A549 treated with Mapracorat at 1 μM for 4 hours (cell line): ENCODE data around the gene DRD4. TPM values are rescaled to one million over a fixed set of nuclear protein-coding genes. Genes with fewer than 3 reads are reported as not detected.

Experiments used
- total RNA-seq: library from RNA; stranded (reverse); fragments of 200-300 nt; extraction: Qiagen RNA extraction; gene quantifications from 5 replicates; pipeline ENCODE4 v1.2.3, GENCODE V29; 2022

Gene DRD4
- 0.09 to 0.64 TPM (median 0.32 TPM) in 5 replicates for total RNA-seq

GRCh38 chr11:636511-637332, at the start of gene DRD4:
TSS of gene DRD4 (plus strand) at chr11:637269. CDS start at chr11:637305, 36 bp downstream.

GRCh38 chr11:615504-616319, 21.4 kb upstream of the DRD4 start, which contains the start of gene IRF7:
TSS of gene IRF7 (minus strand) at chr11:615950. CDS start at chr11:615364, 586 bp downstream.

GRCh38 chr11:624705-625635, 12.1 kb upstream of the DRD4 start, which contains the start of gene CDHR5:
TSS of gene CDHR5 (minus strand) at chr11:624955. CDS start at chr11:624902, 53 bp downstream.

GRCh38 chr11:626475-627307, 10.4 kb upstream of the DRD4 start, which contains the start of gene SCT:
TSS of gene SCT (minus strand) at chr11:627181. CDS start at chr11:627143, 38 bp downstream.

Other genes starting within 250 kb of the DRD4 start
- 24.1 to 42.6 TPM (median 38.1 TPM) in 5 replicates for gene PKP3, start 243.1 kb upstream of the DRD4 start, total RNA-seq
- 62.5 to 93.9 TPM (median 85.8 TPM) in 5 replicates for gene SIGIRR, start 222.3 kb upstream of the DRD4 start, total RNA-seq
- 0.64 to 1.3 TPM (median 0.88 TPM) in 5 replicates for gene ANO9, start 195.3 kb upstream of the DRD4 start, total RNA-seq
- gene PTDSS2, start 187.0 kb upstream of the DRD4 start, total RNA-seq, result 33.8 to 48.0 TPM (median 43.2 TPM) in 5 replicates
- 130 to 184 TPM (median 173 TPM) in 5 replicates for gene RNH1, start 130.0 kb upstream of the DRD4 start, total RNA-seq
- 109 to 168 TPM (median 154 TPM) in 5 replicates for gene HRAS, start 101.7 kb upstream of the DRD4 start, total RNA-seq
- 0.54 to 1.1 TPM (median 0.72 TPM) in 5 replicates for gene LRRC56, start 99.7 kb upstream of the DRD4 start, total RNA-seq
- gene LMNTD2, start 76.5 kb upstream of the DRD4 start, total RNA-seq, result 2.0 to 3.0 TPM (median 2.7 TPM) in 5 replicates
- gene RASSF7, start 76.3 kb upstream of the DRD4 start, total RNA-seq, result 39.7 to 54.5 TPM (median 51.0 TPM) in 5 replicates
- 26.6 to 36.8 TPM (median 36.2 TPM) in 5 replicates for gene PHRF1, start 60.8 kb upstream of the DRD4 start, total RNA-seq
- 5.0 to 7.9 TPM (median 6.0 TPM) in 5 replicates for gene IRF7, start 21.3 kb upstream of the DRD4 start, total RNA-seq
- gene CDHR5, start 12.3 kb upstream of the DRD4 start, total RNA-seq, result 0.06 to 0.26 TPM (median 0.18 TPM) in 4 of 5 replicates, not detected in the other
- not detected in 5 replicates for gene SCT, start 10.1 kb upstream of the DRD4 start, total RNA-seq
- gene DEAF1, start 58.0 kb downstream of the DRD4 start, total RNA-seq, result 24.1 to 34.9 TPM (median 32.0 TPM) in 5 replicates
- 7.6 to 12.4 TPM (median 8.4 TPM) in 5 replicates for gene TMEM80, start 58.5 kb downstream of the DRD4 start, total RNA-seq
- 68.5 to 140 TPM (median 124 TPM) in 5 replicates for gene EPS8L2, start 69.0 kb downstream of the DRD4 start, total RNA-seq
- gene TALDO1, start 110.2 kb downstream of the DRD4 start, total RNA-seq, result 389 to 446 TPM (median 405 TPM) in 5 replicates
- gene GATD1, start 140.2 kb downstream of the DRD4 start, total RNA-seq, result 34.1 to 52.3 TPM (median 47.9 TPM) in 5 replicates
- 1.9 to 2.7 TPM (median 2.2 TPM) in 5 replicates for gene CEND1, start 152.8 kb downstream of the DRD4 start, total RNA-seq
- 21.8 to 38.2 TPM (median 32.3 TPM) in 5 replicates for gene SLC25A22, start 161.0 kb downstream of the DRD4 start, total RNA-seq
- 9.5 to 16.4 TPM (median 14.6 TPM) in 5 replicates for gene PIDD1, start 168.0 kb downstream of the DRD4 start, total RNA-seq
- gene RPLP2, start 172.7 kb downstream of the DRD4 start, total RNA-seq, result 1,691 to 2,493 TPM (median 2,369 TPM) in 5 replicates
- 41.0 to 62.3 TPM (median 56.7 TPM) in 5 replicates for gene PNPLA2, start 181.6 kb downstream of the DRD4 start, total RNA-seq
- gene CRACR2B, start 190.7 kb downstream of the DRD4 start, total RNA-seq, result 4.0 to 6.3 TPM (median 5.2 TPM) in 5 replicates
- gene CD151, start 195.7 kb downstream of the DRD4 start, total RNA-seq, result 806 to 852 TPM (median 825 TPM) in 5 replicates
- gene POLR2L, start 205.3 kb downstream of the DRD4 start, total RNA-seq, result 607 to 738 TPM (median 630 TPM) in 5 replicates
- gene TSPAN4, start 205.6 kb downstream of the DRD4 start, total RNA-seq, result 128 to 207 TPM (median 190 TPM) in 5 replicates